Ascending aorta (tissue), 2 donors: ENCODE results near the gene DIP2C. TPM values are rescaled to one million over a fixed set of nuclear protein-coding genes. Genes with fewer than 3 reads are reported as not detected.

Experiments
- DNase-seq, 2 donors: peaks; one replicate each; pipeline ENCODE4 v3.0.0-alpha.2; 2019; ENCODE audit warnings: low spot score in 2 of 2
- H3K27ac ChIP-seq, 2 donors: fragments of 200-600 bp; sonication (generic); one replicate each; pipeline ENCODE4 v1.5.1; 2016 to 2017; ENCODE audit warnings: mild to moderate bottlenecking in 1 of 2
- H3K27me3 ChIP-seq: fragments of 200-600 bp; sonication (generic); one replicate; pipeline ENCODE4 v1.5.1; 2017
- H3K36me3 ChIP-seq, 2 donors: fragments of 200-600 bp; sonication (generic); one replicate each; pipeline ENCODE4 v1.5.1; 2016
- H3K4me1 ChIP-seq, 2 donors: fragments of 200-600 bp; sonication (generic); one replicate each; pipeline ENCODE4 v1.5.1; 2016 to 2017; ENCODE audit warnings: mild to moderate bottlenecking in 1 of 2
- H3K4me3 ChIP-seq, 2 donors: fragments of 200-600 bp; sonication (generic); one replicate each; pipeline ENCODE4 v1.5.1; 2016 to 2017; ENCODE audit warnings: mild to moderate bottlenecking in 1 of 2
- H3K9me3 ChIP-seq, 2 donors: fragments of 200-600 bp; sonication (generic); one replicate each; pipeline ENCODE4 v1.5.1; 2016
- CTCF ChIP-seq, 3 experiments: fragments of 200-600 bp in 2 of 3; fragments of 450-650 bp in 1 of 3; sonication (generic) in 2 of 3; IDR thresholded peaks; one replicate each; pipeline ENCODE4 v1.5.1; 2016 to 2019; ENCODE audit warnings: antibody characterized with exemption in 3 of 3, mild to moderate bottlenecking in 1 of 3, moderate library complexity in 1 of 3
- intact Hi-C: fragments of 100-400 bp; cut with DNase I; formaldehyde crosslinking; loops from one replicate; pipeline ENCODE4 v1.15.1; 2023
- total RNA-seq: library from RNA; depleted of rRNA; stranded (reverse); fragments of >200 nt; gene quantifications from one replicate; pipeline ENCODE4 v1.1.0, GENCODE V29; 2016

Gene DIP2C
- total RNA-seq, 1 donor from 2014 or later: 14.7 TPM

DNA sequence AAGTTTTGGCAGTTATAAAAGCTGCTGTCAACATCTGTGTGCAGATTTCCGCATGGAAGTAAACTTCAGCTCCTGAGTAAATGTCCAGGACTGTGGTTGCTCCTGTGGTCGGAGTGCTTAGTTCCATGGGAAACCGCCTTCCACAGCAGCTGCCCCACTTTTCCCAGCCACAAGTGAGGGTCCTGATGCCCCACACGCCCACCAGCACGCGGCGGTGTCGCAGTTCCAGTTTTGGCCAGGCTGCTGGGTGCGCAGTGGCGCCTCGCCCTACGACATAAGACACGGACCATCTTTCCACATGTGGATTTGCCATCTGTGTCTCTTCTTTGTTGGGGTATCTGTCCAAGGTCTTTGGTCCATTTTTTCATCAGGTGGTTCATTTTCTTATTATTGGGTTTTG is 167.1 kb downstream of the DIP2C start:
- intact Hi-C loops: no loop called here
- no peak for TF ChIP-seq CTCF (IDR thresholded peaks at IDR 0.05)
- no peak overlapping the region for H3K4me3 ChIP-seq
- no peak overlapping the region for H3K27ac ChIP-seq
- H3K4me1 ChIP-seq: peaks cover 0 to 2% of the 10 kb centered on the region in 2 donors
- no peaks in the 10 kb centered on the region for H3K27me3 ChIP-seq
- peak in 1 of 2 donors; percentile 45 for DNase-seq
- H3K9me3 ChIP-seq: no peaks in the 10 kb centered on the region
- H3K36me3 ChIP-seq: no peaks in the 10 kb centered on the region

DNA sequence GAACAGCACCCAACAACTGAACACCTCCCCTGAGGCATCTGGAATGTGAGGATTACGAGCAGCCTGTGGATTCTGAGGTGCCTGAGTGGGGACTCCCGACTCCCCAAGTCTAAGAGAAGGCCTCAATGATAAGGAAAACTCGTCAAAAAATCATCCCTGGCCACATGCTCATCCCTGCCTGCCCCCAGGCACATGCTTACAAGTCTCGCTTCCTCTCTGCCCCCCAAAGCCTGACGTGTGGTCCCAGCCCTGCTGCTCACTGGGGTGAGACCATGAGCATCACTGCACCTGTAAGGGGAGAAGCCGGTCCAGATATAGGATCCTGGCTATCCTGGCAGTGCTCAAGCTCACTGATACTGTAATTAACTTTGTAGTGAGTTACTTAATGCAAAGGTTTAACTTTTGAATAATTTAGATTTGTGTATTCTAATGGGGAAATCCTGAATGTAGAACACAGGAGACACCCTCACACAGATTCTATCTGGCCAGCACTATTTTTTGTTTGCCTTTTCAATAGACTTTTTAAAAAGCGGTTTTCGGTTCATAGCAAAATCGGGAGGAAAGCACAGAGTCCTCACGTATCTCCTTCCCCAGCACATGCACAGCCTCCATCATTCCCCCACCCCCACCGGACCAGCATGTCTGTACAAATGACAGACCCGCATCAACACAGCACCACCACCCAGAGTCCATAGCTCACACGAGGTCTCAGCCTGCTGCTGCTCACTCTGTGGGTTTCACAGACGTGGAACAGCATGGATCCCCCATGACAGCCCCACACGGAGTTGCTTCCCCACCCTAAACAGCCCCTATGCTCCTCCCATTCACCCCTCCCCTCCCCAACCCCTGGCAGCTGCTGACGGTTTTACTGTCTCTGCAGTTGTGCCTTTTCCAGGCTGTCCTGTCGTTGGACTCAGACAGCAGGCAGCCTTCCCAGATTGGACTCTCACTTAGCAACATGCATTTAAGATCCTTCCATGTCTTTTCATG is 167.9 kb downstream of the DIP2C start:
- H3K4me3 ChIP-seq: no peak overlapping the region
- no peak overlapping the region for H3K27ac ChIP-seq
- peaks cover 0 to 2% of the 10 kb centered on the region in 2 donors for H3K4me1 ChIP-seq
- intact Hi-C loops: no loop called here
- no peak for TF ChIP-seq CTCF (IDR thresholded peaks at IDR 0.05)
- no peaks in the 10 kb centered on the region for H3K27me3 ChIP-seq
- no peaks in the 10 kb centered on the region for H3K9me3 ChIP-seq
- H3K36me3 ChIP-seq: no peaks in the 10 kb centered on the region
- DNase-seq: peak in 1 of 2 donors; percentile 53

GRCh38 chr10:520402-520787 is 169.1 kb downstream of the DIP2C start:
- Histone ChIP-seq H3K36me3 (no peaks in the 10 kb centered on the region), H3K4me1 (peaks cover 0 to 2% of the 10 kb centered on the region in 2 donors), H3K27ac (no peak overlapping the region), H3K9me3 (no peaks in the 10 kb centered on the region), H3K4me3 (no peak overlapping the region), H3K27me3 (no peaks in the 10 kb centered on the region)
- intact Hi-C loops: no loop called here
- DNase-seq: peak in 1 of 2 donors; percentile 50
- no peak for TF ChIP-seq CTCF (IDR thresholded peaks at IDR 0.05)

- DNase-seq: peak in 1 of 2 donors; percentile 44
Measured at GRCh38 chr10:519716-520401, 169.6 kb downstream of the DIP2C start.

More at GRCh38 chr10:519716-520401, 169.6 kb downstream of the DIP2C start:
- Histone ChIP-seq H3K4me1 (peaks cover 0 to 2% of the 10 kb centered on the region in 2 donors), H3K27me3 (no peaks in the 10 kb centered on the region), H3K36me3 (no peaks in the 10 kb centered on the region), H3K4me3 (no peak overlapping the region), H3K27ac (no peak overlapping the region), H3K9me3 (no peaks in the 10 kb centered on the region)
- intact Hi-C loops: no loop called here
- TF ChIP-seq CTCF (IDR thresholded peaks at IDR 0.05): no peak
